ENCODE data around the gene SLC25A39.

GRCh38 chr17:44338702-44339101 lies 14.1 kb upstream of the SLC25A39 start:
- TF ChIP-seq POLR2AphosphoS5 (IDR thresholded peaks at IDR 0.05; ENCODE audit: low read depth, low read length) (no peak), CTCF (IDR thresholded peaks at IDR 0.05) (no peak), USF2 (IDR thresholded peaks at IDR 0.05; ENCODE audit: borderline replicate concordance, low read depth, low read length) (no peak), GATA2 (CRISPR knock-in tag; IDR thresholded peaks at IDR 0.05) (no peak), SMC3 (IDR thresholded peaks at IDR 0.05; ENCODE audit: low read depth, low read length) (no peak)

All from SK-N-SH (cell line).